Epidermal melanocyte (primary cell): ENCODE measurements around the gene BLOC1S6.

Experiments used
- DNase-seq: peaks from one replicate; pipeline ENCODE4 v3.0.0; 2011; ENCODE audit warnings: low spot score; ENCODE audit not compliant: insufficient read length

Gene BLOC1S6

DNA sequence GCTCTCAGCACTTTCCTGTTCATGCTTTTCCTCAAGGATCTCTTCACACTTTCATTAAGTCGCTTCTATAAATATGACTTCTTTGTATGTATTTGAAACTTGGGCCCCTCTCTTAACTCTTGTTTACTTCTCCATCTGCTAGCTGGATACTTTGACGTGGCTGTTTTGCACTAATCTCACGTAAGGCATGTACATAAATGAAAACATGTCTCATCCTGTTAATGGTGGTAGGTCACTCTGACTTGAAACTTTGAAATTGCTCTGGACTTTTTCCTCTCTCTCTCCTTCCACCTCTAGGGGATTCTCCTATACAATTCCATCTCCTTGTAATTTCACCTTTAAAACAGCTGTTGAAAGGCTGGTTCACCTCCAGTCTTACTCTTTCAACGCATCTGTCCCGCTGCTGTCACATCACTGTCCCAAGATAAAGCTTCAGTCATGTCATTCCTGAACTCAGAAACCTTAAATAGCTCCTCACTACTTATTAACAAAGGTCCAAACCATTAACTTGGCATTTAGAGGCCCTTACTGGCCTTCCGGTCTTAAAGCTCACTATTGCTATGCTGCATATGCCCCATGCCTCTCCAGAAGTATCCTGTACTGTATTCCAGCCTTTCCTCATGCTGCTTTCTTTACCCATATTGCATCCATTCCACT lies 1.2 kb downstream of the BLOC1S6 start:
- DNase-seq = no peak

DNA sequence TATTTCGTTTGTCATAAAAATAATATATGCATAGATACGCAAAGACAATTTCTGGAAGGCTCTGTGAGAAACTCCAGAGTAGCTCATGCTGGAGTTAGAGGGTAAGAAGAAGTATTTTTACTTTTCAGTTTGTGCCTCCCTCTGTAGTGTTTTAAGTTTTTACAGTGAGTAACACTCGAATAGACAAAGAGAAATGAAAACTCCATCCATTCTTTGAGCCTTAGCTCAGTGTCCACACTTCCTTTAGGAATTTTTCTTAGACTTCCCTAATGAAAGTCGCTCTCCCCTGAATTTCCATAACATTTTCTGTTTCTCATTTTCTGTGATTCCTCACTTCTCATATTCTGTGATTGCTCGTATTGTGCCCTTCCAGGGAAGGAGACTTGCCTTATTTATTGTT lies 2.1 kb downstream of the BLOC1S6 start:
- no peak for DNase-seq

DNA sequence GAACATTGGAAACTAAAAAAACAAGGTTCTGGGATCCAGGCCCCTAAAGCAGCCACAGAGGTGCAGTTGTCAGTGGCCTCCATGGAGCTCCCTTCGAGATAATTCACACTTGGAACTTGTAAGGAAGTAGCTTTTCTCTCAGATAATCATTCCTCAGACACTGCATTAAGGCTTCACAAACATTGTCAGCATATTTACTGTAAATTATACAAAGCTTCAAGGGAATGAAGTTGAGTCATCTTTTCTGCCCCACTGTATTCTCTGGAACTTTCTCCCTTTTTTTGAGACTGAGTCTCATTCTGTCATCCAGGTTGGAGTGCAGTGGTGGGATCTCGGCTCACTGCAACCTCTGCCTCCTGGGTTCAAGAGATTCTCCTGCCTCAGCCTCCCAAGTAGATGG lies 7.1 kb downstream of the BLOC1S6 start:
- no peak for DNase-seq

DNA sequence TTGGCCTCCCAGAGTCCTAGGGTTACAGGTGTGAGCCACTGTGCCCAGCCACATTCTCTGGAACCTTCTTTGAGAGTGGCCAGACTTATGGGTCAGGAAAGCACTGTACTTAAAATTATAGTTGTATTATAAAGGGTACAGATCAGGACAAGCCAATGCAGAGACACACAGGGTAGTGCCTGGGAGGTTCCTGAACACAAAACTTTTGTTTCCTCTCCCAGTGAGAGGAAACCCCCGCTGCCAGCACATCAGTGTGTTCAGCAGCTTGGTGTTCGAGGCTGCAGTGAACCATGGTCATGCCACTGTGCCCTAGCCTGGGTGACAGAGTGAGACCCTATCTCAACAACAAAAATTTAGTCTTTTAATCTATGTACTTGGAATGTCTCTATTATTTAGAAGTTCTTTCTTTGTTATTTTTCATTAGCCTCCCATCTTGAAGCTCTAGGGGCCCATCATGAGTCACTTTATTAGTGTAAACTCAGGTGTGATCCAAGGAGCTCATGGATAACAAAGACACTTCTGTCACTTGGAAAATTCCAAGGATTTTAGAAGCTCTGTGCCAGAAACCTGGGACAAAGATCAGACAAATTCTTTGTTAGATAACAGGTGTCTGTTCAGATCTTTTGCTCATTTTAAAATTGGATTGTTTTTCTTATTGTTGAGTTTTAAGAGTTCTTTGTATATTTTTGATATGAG lies 7.8 kb downstream of the BLOC1S6 start:
- no peak for DNase-seq

DNA sequence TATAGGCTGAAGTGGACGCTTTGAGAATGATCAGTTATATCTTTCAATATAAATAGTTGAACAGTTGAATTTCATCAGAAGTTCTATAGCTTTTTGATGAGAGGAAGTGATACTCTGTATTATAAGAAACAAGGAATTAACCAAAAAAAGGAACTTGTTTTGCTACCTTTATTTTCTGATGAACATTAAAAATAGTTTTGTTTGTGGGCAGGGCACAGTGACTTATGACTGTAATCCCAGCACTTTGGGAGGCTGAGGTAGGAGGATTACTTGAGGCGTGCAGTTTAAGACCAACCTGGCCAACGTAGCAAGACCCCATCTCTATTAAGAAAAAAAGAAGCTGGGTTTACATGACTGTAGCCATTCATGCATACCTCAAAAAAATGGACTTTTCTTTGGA lies 16.7 kb downstream of the BLOC1S6 start:
- no peak for DNase-seq

DNA sequence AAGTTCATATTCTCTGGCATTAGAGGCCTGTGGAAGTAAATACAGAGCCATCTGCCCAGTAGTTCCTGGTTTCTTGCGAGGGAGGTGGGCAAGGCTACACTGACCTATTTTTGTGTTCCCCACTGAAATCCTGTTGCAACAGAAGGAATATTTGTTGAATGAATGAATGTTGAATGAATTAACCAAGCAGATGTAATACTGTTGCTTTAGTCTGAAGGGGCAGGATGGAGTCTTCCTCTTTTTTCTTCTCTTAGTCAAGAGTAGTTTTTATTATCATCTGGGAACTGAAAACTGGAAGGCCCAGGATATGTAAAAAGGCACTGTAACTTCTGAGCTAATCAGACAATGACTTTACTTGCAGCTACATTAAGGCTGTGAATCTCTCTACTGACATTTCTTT lies 17.1 kb downstream of the BLOC1S6 start:
- DNase-seq = no peak

DNA sequence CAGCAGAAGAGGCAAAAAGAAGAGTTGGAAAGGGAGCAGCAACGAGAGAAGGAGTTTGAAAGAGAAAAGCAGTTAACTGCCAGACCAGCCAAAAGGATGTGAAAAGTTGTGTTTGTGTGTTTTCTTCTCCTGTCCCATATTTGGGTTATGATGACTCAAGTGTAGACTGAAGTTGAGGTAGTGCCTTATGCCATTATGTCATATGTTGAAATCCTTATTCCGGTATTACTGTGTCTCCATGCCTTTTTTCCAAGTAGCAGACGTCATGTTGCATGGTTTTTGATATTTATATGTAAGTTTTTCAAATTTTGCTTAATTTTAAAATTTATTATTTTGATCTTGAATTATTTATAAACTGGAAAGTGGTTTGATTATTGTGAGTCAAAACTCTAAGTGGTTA lies 19.2 kb downstream of the BLOC1S6 start:
- DNase-seq = no peak

DNA sequence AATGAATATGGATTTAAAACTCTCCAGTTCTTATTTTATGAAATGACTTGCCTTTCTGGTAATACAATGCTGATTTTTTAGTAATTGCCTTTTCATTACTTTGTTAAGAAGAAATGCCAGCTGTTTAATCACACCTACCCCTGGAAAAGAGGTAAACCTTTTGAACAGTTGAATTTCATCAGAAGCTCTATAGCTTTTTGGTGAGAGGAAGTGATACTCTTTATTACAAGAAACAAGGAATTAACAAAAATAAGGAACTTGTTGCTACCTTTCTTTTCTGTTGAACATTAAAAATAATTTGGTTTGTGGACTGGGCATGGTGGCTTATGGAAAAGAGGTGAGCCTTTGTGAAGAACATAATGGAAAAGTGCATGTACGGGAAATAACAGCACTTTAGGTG lies 19.7 kb downstream of the BLOC1S6 start:
- DNase-seq = no peak

DNA sequence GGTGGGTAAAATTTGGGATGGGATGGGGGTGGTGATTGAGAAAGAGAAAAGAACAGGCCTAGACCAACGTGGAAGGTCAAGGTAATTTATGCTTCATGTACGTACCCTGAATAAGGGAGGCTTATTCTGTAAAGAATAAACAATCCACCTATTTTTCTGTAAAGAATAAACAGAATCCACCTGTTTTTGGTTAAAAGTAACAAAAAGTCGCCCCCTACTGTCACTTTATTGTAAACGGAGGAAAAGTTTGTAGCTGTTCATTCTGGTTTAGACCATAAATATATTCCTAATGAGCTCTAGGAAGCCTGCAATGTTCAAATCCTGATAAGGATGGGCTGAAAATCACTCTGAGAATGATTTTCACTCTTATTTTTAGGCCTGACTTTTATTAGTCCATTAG lies 24.1 kb downstream of the BLOC1S6 start:
- no peak for DNase-seq

DNA sequence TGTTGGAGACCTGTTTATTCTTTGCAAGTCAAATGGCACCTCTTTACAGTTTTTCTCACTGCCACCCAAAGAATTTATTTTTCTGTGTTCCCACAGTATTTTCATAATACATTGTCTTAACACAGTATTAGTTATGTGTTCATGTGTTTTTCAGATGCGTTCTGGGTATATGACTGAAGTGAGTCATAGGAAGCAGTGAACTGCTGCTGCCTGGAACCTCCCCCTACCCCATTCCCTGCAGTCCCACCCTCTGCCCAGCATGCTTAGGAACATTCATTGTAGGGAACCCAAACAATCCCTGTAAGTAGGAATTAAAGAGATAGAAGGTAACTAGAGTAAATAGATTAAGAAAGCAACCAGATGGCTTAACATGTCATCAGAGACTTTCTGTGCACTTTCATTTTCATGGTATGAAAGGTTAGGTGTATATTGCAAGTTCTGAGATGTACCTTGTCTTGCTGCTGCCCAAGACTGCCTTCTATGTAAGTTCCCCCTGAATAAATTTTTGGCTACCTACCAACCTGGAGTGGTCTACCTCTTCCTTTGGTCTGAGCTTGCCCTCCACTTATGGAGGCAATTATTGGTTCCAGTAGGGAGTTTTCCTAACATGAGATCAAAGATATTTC lies 25.7 kb downstream of the BLOC1S6 start:
- DNase-seq = no peak

DNA sequence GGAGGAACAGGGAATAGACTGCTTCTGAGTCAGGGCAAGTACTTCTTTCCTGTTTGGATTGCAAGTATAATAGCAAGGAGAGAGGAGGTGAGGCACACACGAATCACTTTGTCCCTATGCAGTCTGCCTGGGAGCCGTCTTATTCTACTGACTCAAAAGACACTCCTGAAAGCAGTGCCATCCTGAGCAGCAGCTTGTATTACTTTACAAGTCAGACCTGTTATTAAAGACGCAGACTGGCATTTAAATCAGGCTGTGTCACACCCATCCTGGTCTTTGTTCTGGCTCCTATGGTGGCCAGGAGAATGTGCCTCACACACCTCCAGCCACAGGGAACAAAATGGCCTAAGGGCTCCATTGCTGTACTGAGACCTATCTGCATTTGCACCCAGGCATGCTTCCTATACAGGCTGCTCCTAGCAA lies 29.7 kb downstream of the BLOC1S6 start:
- no peak for DNase-seq

DNA sequence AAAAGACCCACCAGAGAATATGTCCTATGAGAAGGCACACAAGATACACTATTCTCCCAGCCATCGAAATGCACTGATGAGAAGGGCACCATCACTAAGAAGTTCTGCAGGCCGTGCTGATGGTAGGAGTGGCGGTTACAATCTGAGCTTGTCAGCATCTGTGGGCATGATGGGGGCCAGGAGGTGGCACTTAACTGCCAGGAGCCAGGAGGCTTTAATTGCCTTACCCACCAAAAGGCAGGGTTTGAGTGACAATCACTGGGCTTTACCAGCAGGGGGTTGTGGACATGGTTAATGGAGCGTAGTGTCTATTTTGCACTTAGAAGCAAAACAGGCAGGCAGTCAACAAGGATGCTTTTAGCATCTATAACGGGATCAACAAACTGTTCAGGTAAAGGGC lies 31.6 kb downstream of the BLOC1S6 start:
- DNase-seq = no peak

DNA sequence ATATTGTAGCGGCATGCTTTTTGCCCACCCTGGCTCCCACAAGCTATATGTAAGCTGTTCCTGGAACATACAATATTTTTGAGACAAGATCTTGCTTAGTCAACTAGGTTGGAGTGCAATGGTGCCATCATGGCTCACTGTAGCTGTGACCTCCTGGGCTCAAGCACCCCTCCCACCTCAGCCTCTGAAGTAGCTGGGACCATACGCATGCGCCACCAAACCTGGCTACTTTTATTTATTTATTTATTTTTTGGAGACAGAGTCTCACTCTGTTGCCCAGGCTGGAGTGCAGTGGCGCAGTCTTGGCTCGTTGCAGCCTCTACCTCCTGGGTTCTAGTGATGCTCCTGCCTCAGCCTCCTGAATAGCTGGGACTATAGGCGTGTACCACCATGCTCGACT lies 41.0 kb downstream of the BLOC1S6 start:
- DNase-seq = no peak

DNA sequence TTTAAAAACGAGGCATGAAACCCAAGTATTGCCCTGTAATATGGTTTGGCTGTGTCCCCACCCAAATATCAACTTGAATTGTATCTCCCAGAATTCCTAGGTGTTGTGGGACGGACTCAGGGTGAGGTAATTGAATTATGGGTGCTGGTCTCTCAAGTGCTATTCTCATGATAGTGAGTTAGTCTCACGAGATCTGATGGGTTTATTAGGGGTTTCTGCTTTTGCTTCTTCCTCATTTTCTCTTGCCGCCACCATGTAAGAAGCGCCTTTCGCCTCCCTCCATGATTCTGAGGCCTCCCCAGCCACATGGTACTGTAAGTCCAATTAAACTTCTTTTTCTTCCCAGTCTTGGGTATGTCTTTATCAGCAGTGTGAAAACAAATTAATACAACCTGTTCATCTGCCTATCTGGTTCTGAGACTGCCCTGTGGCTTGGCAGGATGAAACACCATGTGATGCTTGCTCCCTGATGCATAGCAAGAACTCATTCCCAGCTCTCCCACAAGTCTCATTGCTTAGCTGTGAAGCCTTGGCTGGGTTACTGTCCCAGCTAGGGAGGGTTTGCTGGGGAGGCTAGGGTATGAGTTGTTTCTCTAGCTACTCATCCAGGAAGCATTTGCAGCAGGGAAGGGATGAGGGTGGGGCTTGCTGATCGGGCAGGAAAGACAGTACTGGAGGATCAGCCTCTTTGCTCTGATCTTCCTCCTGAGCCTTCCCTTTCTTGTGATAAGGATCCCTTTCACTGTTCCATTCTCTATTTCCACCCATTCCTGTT lies 43.9 kb downstream of the BLOC1S6 start:
- no peak for DNase-seq

DNA sequence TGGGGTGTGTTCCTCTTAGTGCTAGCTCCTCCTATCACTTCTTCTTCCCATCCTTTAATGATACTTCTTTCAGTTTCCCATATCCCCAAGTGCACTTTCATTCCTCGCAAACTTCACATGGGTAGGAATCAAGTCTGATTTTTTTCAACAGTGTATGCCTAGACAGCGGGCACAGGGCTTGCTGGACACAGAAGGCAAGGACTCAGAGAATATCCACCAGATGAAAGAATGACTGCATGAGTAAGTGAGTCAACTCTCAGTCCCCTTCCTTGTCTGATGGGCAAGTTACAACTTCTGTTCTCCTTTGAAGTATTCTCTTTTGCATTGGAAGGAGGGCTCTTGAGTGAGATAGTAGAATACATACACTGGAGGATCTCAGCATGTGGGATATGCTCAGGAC lies 44.6 kb downstream of the BLOC1S6 start:
- no peak for DNase-seq

DNA sequence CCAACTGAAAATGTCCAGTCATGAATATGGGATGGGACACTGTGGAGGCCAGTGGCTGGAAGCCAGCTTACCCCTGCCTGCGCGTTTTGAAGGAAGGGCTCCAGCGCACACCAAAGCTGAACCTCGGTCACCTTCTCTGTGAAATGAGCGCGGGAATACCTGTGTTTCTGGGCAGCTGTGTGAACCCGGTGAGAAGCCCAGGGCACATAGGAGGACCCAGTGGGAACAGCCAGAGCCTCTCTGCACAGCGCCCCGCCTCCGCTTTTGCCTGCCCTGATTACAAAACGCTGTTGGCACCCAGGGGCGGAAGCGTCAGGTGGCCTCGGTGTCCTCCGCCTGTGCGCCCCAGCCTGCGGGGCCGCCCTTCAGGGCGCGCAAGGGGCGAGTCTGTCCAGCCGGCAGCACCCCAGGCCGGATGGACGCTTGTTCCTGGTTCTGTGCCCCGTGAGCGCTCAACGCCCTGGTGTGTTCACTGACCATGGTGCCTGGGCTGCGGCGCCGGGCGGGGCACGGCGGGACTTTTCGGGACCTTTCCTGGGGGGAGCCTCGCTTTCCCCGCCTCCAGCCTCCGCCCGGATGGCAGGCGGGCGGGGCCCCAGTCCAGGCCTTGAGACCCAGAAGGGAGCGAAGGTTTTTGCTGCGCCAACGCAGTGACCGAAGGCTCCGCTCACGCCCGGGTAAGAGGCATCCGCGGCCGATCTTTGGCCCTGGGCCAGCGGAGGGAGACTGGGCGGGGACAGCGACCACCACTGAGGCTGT lies 47.4 kb downstream of the BLOC1S6 start, which contains the start of gene SQOR:
SQOR (plus strand) TSS at position 598 of the 759 bp plus-strand sequence. CDS start 23,895 bp downstream, outside the sequence.
- DNase-seq = no peak

DNA sequence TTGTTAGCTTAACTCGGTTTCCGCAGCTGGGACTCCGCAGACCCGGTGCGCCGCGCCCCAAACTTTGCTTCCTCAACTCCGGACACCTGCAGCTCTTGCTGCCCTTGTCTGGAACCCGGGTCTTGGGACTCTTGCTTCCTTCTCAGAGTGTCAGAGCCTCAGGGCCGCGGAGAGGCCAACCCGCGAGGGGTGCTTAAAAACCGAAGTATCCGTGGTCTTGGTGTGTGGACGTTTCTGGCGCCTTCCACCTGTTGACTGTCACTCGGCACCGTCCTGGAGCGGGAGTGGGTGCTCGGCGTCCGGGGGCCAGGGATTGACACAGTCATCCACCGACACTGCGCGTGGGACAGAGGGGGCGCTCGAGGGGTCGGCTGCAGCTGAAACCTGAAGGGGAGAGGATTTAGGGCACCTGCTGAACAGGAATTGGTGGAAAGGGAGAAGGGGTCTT lies 48.0 kb downstream of the BLOC1S6 start:
- no peak for DNase-seq

DNA sequence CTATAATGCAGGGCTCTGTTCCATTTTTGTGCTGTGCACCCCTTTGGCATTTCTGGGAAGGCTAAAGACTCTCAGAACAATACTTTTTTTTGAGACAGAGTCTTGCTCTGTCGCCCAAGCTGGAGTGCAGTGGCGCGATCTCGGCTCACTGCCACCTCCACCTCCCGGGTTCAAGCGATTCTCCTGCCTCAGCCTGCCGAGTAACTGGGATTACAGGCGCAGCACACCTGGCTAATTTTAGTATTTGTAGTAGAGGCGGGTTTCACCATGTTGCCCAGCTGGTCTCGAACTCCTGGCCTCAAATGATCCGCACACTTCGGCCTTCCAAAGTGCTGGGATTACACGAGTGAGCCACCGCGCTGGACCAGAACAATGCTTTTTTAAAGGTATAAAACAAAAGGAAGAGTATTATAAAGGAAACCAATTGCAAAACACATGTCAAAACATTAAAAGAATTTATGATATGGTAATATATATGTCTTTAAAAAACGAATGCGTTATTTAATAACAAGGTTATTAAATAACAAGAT lies 48.6 kb downstream of the BLOC1S6 start:
- no peak for DNase-seq

DNA sequence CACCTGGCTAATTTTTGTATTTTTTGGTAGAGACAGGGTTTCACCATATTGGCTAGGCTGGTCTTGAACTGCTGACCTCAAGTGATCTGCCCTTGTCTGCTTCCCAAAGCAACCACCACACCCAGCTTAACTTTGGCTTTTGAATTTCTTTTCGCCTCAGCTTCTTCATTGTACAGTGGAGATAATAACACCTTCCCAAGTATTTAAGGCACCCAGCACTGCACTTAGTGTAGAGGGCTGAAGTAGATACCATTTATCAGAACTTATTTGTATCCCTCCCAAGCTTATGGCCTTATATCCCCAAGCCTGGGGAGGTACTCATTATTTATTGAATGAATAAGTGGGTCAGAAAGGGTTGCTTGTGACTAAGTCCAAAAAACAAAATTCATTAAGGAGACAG lies 50.0 kb downstream of the BLOC1S6 start:
- no peak for DNase-seq

DNA sequence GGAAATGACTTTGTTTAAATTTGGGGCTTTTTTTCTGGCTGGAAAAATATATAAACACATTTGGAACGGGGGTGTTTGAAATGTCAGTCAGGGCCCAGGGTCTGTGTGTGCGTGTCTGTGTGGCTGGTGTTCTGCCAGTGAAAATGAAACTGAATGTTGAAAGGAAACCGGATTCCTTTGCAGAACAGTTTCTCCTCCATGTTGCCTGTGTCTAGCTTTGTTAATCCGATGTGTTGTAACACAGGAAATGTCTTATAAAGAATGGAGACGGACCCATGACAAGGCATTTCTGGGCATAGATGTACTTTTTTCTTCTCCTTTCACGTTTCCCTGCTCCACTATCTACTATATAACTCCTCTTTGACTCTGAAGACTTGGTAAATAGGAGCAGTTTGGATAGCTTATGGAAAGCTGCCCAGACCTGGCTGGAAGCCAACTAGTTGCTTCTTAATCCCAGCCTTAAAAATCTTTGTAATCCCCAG lies 50.4 kb downstream of the BLOC1S6 start:
- DNase-seq = peak; percentile 71

DNA sequence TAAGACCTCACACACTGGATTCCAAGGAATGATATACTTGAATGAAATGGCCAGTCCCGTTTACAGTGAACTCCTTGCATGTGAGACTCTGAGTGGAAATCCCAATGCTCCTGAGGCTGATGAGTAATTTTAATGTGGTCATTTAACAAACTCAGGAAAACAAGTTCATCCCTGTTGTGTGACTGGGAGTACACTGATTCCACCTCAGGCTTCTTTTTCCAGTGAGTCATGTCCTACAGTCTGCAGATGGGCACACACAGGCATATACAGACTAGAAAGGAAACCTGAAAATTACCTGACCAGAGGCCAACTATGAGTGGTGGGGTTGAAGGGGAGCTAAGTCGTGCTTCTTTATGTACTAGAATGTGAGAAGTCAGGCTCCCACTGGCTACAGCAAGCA lies 53.4 kb downstream of the BLOC1S6 start:
- DNase-seq = no peak
